Muscle of back (tissue), 11 donors: ENCODE data around the gene FHIT. TPM values are rescaled to one million over a fixed set of nuclear protein-coding genes. Genes with fewer than 3 reads are reported as not detected.
A peak's percentile ranks its signal among the peaks of the same experiment; 100 is the strongest.

Source experiments
- DNase-seq, 3 donors: peaks; one replicate each; pipeline versions ENCODE4 v3.0.0 to v3.0.0-alpha.2; 2013
- polyA plus RNA-seq, 10 donors: library from polyadenylated mRNA; unstranded; fragments of 120-200 nt; gene quantifications; one replicate each; pipeline ENCODE4 v1.2.1, GENCODE V29; 2013; ENCODE audit not compliant: insufficient read length in 10 of 10

The FHIT gene
- polyA plus RNA-seq, 10 donors: 4.2 to 8.0 (median 5.8) TPM

GRCh38 chr3:59774634-59775033 is 1476.6 kb downstream of the FHIT start:
- DNase-seq: peak; percentile 32 to 64 (median 52)

DNA sequence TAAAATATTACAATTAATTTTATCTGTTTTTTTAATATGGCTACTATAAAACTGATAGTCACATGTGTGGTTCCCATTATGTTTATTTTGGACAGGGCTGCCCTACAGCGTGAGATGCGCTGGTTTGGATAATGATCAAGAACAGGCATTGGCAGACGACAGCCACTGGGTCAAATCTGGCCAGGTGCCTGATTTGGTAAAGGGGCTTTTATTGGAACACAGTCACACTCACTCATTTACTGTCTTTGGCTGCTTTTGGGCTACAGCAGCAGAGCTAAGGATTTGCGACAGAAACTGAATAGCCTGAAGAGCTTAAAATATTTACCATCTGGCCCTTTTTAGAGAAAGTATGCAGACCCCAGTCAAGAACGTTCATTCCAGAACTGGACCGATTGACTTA is 1477.3 kb downstream of the FHIT start:
- DNase-seq: peak in 1 of 3 donors; percentile 38

DNA sequence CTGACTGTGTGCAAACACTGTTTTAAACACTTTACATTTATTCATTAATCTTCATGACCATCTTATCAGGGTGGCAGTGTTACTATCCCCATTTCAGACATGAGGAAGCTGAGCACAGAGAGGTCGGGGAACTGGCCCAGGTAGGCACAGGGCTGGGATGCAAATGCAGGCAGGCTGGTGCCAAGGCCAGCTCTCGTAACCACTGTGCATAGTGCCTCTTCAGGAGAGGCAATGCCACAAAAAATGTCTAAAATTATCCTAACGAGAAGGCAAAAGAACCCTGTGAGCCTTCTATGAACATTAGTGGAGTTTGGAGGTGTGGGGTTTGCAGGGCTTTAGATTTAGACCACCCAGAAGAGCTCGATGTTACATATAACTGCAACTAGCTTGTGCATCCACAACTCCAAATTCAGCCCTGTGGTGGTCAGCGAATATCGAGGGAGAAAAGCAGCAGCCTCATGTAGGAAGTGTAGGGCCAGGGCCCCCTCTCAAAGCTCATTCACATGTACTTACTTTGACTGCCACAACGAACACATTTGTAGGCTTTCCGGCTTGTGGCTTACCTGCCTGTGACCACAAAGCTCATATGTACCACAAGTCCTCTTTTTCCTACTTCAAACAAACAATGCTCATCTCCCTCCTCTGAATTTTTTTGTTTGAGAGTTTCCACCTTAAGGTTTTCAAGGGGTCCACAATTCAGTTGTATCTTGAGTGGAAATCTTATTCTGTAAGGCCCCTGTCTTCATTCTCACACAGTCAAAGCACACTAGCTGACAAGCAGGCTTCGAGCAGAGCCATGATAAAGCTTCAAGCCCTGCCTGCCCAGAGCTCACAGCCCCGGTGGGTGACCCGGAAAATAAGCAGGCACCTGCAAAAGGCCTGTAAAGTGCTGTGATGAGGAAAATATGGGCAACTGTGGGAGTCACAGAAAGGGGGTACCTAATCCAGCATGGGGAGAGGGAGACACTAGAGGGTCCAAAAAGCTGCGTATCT is 1478.5 kb downstream of the FHIT start:
- DNase-seq: no peak

DNA sequence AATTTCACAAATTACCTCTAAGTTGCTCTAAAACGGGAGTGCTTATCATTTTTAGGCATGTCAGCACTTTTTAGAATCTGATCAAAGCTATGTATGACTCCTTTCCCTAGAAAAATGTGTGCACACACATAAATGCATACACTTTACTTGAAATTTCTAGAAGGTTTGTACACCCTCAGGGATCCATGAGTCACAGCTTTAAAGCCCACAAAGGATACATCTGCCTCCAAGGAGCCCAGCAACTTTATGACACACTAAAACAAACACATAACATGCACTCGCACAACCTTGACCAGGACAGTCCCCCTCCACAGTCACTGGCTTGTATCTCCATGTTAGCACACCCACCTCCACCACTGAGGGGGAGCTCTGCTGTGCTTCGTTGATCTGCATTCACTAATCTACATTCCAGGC is 1479.5 kb downstream of the FHIT start:
- peak in 1 of 3 donors; percentile 73 for DNase-seq

DNA sequence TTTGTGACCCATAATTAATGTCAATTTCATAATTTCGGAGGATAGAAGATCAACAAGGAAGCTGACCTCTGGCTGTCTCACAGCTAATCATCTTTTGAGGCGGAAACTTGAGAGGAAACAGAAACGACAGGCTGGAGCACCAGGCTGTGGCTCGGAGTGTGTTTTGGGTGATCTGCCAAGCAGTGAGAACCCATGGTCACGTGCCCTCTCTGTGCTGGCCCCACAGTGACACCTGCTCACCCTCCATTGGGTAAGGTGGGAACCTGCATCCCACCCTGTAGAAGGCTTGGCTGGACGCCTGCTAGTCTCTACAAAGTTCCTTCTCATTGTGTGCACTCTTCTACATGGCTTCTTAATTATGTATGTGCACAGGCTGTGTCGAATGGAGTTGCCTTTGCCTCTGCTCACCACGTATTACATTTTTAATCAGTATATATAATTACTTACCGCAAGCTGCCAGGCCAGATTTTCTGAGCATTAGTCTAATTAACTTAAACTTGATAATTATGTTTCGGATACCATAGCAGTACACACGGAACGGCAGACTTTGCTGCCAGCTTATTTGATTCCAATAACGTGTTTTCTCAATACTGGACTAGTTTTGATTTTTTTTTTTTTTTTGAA is 1482.0 kb downstream of the FHIT start:
- DNase-seq: no peak

DNA sequence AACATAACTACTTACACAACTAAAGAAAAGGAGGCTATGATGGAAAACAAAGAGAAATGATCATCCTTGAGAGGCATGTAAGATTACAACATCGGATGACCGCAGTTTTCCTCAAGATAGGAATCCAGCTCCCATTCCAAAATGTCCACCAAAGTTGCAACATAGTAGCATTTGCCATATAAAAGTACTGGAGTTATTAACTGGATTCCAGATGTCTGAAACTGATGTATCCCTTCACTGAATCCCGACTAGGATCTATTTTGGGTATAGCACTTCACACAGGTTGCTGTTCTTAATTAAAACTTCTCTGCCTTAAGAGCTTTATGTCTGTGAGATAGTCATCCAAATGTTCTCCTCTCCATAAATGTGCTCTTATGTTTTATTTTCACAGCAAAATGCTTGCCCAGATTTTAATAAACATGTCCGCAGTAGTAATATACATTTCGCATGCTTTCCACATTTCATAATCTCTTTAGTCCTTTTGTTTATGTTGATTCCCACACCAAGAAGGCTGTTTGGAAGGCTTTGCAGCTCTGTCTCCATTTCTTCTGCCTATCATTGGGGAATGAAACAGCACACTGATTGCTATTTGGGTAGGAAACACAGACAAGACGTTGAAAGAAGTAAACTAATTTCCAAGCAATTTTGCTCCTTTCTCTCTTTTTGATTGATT is 1484.9 kb downstream of the FHIT start:
- peak; percentile 36 to 86 (median 78) for DNase-seq

GRCh38 chr3:59764171-59764570 is 1487.1 kb downstream of the FHIT start:
- DNase-seq: peak in 2 of 3 donors; percentile 56 to 78

GRCh38 chr3:59762941-59763340 is 1488.3 kb downstream of the FHIT start:
- peak in 2 of 3 donors; percentile 19 to 55 for DNase-seq

- no peak for DNase-seq
These were observed 1491.8 kb downstream of the FHIT start for GRCh38 chr3:59759298-59760031.

DNA sequence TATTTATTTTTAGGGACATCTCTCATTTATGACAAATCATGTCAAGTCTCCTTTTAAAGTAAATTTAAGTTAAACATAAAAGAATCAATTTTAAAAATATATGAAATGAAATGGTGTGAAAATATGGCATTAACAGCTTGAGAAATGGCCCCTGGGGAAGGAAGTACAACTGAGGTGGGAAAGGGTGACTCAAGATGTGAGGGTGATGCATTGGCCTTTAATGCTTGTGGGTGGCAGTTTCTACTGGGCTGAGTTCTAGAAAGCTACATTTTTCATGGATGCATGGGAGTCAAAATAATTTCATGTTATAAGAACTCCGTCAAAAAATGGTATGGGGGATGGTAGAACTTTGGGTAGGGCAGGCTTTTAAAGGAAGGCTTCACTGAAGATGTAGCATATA is 1492.6 kb downstream of the FHIT start:
- no peak for DNase-seq

GRCh38 chr3:59756934-59757333 is 1494.3 kb downstream of the FHIT start:
- DNase-seq: no peak

- no peak for DNase-seq
These were observed 1496.7 kb downstream of the FHIT start for GRCh38 chr3:59754456-59755129.

GRCh38 chr3:59753808-59754450 is 1497.3 kb downstream of the FHIT start:
- no peak for DNase-seq

DNA sequence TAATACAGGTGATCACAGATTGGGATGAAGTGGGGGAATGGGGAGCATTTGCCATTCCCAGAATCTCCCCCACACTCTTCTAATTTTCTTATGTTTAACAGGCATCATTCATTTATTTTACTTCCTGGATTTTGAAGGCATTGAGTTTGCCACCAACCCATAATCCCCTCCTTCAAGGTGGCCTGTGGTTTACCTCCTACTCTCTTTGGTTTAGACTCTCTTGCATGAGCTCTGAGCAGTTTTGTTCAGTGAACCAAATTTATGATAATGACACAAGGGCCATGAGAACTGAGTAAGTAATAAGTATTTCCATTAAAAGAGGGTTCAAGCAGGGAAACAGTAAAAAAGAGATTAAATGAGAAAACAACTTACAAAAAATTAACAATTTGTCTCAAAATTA is 1498.3 kb downstream of the FHIT start:
- no peak for DNase-seq

DNA sequence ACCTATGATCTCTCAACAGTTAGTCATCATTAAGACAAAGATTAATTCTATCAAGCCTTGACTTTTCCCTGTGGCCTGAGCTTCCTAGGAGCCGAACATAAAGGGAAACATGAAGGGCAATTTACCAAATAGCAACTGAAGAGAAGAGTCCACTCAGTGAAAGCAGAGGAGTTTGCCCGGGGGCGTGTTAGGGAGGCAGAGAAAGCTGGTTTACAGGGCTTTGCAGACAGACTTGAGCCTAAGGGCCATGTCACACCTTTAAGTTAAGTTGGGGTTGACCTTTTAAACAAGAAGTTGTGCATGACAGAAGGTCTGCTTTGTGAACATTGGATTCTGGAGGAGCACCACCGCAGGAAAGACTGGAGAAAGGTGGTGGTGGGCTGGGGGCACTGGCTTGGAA is 1499.6 kb downstream of the FHIT start:
- no peak for DNase-seq

GRCh38 chr3:59750391-59750790 is 1500.9 kb downstream of the FHIT start:
- no peak for DNase-seq

DNA sequence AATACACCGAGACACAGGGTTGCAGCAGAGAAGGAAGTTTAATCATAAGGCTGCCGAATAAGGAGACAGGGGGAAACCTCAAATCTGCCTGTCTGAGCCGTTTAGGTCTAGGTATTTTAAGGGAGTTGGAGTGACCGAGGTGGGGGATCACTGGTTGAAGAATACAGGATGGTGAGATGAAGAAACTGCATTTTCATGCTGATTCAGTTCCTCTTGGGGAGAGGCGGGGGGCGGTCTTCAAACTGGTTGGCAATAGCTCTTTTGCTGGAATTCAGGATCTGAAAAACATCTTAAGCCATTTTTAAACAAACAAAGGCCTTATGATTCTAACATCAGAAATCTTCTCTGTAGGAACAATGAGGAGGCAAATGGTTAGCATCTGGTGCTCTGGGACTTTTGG is 1502.0 kb downstream of the FHIT start:
- no peak for DNase-seq

DNA sequence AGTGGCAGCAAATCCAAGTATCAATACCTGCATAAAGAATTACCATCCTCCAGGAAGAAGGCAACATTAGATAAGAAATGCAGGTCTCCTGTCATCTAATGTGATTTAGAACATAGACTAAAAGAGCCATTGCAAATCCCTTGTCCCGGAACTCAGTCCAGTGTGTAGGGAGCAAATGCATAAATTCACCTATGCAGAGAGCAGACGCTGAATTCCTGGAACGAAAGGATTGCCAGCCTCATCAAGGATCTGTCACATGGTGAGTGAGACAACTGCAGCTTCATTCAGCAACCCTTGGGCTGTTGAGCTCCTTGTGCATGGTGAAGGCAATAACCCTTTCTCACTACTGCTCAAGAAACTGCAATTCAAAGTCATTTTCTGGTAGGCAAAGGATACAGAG is 1504.7 kb downstream of the FHIT start:
- DNase-seq: no peak

GRCh38 chr3:59737241-59737640 is 1514.0 kb downstream of the FHIT start:
- DNase-seq: peak in 2 of 3 donors; percentile 9 to 15

DNA sequence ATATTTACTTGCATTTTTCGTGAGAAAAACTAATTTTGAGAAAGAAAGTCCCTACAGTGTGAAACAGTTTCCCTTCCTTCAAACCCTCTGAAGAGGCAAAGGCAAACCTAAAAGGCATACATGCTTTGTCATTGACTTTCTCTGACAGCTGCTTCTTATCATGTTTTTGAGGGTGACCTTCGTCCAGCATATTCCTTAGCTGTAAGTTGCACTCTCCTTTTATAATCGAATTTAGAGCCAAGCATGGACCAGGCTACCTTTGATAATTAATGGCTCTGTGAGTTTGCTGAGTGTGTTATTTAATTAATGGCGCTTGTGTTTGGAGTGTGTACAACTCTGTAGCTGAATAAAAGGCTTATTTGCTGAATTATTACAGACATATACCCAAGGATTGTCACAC is 1517.2 kb downstream of the FHIT start:
- no peak for DNase-seq
